Uterus (tissue), 4 donors: ENCODE measurements around the gene SEC14L3. TPM values are rescaled to one million over a fixed set of nuclear protein-coding genes. Genes with fewer than 3 reads are reported as not detected.

Source experiments
- DNase-seq, 2 donors: peaks; one replicate each; pipeline ENCODE4 v3.0.0-alpha.2; 2019 to 2020
- H3K27ac ChIP-seq, 2 donors: fragments of 200-600 bp; sonication (generic); 1 replicate in 1 of 2; 2 replicates in 1 of 2; pipeline ENCODE4 v1.5.1; 2016 to 2018
- H3K27me3 ChIP-seq, 2 donors: fragments of 200-600 bp; sonication (generic); one replicate each; pipeline ENCODE4 v1.5.1; 2018 to 2019; ENCODE audit warnings: control low read depth in 1 of 2
- H3K36me3 ChIP-seq, 2 donors: fragments of 200-600 bp; sonication (generic); one replicate each; pipeline ENCODE4 v1.5.1; 2019; ENCODE audit warnings: control low read depth in 1 of 2
- H3K4me1 ChIP-seq, 2 donors: fragments of 200-600 bp; sonication (generic); one replicate each; pipeline ENCODE4 v1.5.1; 2018 to 2019; ENCODE audit warnings: control low read depth in 1 of 2
- H3K4me3 ChIP-seq, 2 donors: fragments of 200-600 bp; sonication (generic); 1 replicate in 1 of 2; 2 replicates in 1 of 2; pipeline ENCODE4 v1.5.1; 2018 to 2019; ENCODE audit warnings: mild to moderate bottlenecking in 1 of 2
- H3K9me3 ChIP-seq, 2 donors: fragments of 200-600 bp; sonication (generic); one replicate each; pipeline ENCODE4 v1.5.1; 2019; ENCODE audit warnings: control low read depth in 1 of 2
- POLR2A ChIP-seq, 2 donors: fragments of 450-650 bp; IDR thresholded peaks; one replicate each; pipeline ENCODE4 v1.6.1; 2016; ENCODE audit warnings: antibody characterized with exemption in 2 of 2, mild to moderate bottlenecking in 1 of 2, moderate library complexity in 1 of 2
- intact Hi-C: fragments of 100-400 bp; cut with DNase I; formaldehyde crosslinking; loops from one replicate; pipeline ENCODE4 v1.15.1; 2023; ENCODE audit warnings: low total_unique reads
- total RNA-seq, 4 donors: library from RNA; depleted of rRNA in 3 of 4; stranded (reverse); fragments of >200 nt in 3 of 4; gene quantifications; one replicate each; pipeline versions ENCODE4 v1.1.0 to v1.2.4, GENCODE V29; 2014 to 2023
- TF ChIP-seq, protein P1 (sequence below), 4 experiments: fragments of 200-600 bp in 2 of 4; fragments of 450-650 bp in 2 of 4; sonication (generic) in 2 of 4; IDR thresholded peaks; one replicate each; pipeline ENCODE4 v1.5.1; 2016 to 2019; ENCODE audit warnings: antibody characterized with exemption in 4 of 4, mild to moderate bottlenecking in 2 of 4, moderate library complexity in 1 of 4
- donor health status: DM: yes; HTN: yes; CAD: no.

The SEC14L3 gene
- total RNA-seq, 4 donors from 2014 or later: not detected

DNA sequence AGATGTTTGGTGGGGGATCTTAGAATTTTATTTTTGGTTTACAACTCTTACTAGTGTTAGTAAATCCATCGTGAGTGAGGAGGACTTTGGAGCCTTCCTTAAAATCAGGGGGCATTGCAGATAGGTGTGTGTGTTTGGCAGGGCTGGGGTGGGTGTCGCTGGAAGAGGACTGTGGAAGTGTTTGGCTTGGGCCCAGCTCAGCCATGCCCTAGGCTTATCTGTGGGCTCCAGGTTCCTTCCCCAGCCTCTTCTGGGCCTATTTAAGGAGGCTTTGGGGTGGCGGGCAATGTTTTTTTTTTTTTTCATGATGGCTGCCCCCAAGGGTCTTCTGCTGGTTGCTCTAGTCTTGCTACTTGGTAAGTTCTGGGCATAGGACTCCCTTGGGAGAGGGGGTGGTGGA, 24.2 kb downstream of the SEC14L3 start:
- Histone ChIP-seq H3K4me1 (no peaks in the 10 kb centered on the region), H3K9me3 (no peaks in the 10 kb centered on the region), H3K36me3 (no peaks in the 10 kb centered on the region), H3K27ac (no peak overlapping the region), H3K4me3 (no peak overlapping the region), H3K27me3 (peaks cover 0 to 4% of the 10 kb centered on the region in 2 donors)
- DNase-seq: no peak
- TF ChIP-seq POLR2A (IDR thresholded peaks at IDR 0.05): no peak
- TF ChIP-seq, protein P1, sequence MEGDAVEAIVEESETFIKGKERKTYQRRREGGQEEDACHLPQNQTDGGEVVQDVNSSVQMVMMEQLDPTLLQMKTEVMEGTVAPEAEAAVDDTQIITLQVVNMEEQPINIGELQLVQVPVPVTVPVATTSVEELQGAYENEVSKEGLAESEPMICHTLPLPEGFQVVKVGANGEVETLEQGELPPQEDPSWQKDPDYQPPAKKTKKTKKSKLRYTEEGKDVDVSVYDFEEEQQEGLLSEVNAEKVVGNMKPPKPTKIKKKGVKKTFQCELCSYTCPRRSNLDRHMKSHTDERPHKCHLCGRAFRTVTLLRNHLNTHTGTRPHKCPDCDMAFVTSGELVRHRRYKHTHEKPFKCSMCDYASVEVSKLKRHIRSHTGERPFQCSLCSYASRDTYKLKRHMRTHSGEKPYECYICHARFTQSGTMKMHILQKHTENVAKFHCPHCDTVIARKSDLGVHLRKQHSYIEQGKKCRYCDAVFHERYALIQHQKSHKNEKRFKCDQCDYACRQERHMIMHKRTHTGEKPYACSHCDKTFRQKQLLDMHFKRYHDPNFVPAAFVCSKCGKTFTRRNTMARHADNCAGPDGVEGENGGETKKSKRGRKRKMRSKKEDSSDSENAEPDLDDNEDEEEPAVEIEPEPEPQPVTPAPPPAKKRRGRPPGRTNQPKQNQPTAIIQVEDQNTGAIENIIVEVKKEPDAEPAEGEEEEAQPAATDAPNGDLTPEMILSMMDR (IDR thresholded peaks at IDR 0.05): no peak
- intact Hi-C loops: no loop called here

DNA sequence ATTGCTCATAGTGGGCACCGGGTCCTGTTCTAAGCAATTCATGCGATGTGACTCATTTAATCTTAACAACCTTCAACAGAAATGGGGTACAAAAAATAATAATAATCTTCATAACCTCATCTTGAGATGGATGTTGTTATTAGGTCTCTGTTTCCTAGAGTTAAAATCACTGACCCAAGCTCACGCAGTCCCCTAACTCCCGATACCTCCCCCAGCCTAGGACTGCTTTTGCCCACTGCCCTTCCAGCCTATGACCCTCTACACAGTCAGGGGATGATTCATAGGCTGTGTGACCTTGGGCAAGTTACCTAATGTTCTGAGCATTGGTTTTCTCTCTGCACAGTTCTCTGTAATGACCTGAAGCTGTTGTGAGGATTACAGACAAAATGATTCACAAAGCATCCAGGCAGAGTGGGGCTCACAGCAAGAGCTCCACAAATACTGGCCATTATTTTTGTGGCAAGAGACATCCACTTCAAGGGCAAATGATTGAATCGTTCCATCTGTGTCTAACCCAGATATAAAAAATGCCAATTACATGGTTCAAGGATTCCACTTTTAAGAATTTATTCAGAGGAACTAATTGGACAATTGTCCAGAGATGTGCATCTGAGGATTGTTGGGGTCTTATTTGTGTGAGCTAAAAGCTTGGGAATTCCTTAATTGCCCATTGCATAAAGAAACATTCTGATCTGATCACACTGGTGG, 26.2 kb downstream of the SEC14L3 start:
- H3K4me3 ChIP-seq: no peak overlapping the region
- no peak for TF ChIP-seq POLR2A (IDR thresholded peaks at IDR 0.05)
- TF ChIP-seq, protein P1 (IDR thresholded peaks at IDR 0.05): no peak
- no peak for DNase-seq
- H3K4me1 ChIP-seq: no peaks in the 10 kb centered on the region
- H3K9me3 ChIP-seq: no peaks in the 10 kb centered on the region
- peaks cover 0 to 4% of the 10 kb centered on the region in 2 donors for H3K27me3 ChIP-seq
- no peaks in the 10 kb centered on the region for H3K36me3 ChIP-seq
- intact Hi-C loops: no loop called here
- no peak overlapping the region for H3K27ac ChIP-seq

DNA sequence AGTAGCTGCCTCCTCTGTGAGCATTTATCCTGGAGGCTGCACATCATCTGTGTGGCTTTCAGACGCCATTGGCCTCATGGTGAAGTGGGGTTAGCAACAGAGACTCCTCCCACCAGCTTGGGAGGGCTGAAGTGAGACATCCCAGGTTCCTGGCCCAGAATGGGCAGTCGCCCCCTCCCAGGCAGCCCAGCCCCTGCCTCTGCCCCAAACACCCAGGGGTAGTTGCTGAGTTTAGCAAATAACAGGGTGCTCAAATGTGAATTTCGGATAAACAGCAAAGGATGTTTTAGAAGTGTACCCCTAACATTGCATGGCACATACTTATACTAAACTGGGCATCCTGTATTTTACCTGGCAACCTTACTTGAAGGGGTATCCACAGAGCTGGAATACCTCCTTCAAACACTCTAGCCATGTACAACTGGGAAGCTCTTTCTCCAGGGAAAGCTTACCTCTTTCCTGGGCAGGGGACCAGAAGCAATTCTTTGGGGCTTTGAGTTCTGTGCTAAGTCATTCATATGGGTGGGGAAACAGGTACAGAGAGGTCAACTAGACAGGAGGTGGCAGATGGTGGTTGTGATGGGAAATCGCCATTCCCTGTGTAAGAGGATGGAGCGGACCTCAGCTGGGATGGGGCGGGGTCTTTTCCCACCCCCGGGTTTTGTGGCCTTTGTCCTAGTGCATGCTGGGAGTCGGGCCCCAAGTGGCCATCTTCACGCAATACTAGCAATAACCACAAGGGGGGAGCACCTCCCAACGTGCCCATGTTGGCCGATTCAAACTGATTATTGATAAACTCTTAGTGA, 27.0 kb downstream of the SEC14L3 start:
- no peaks in the 10 kb centered on the region for H3K9me3 ChIP-seq
- no peak for DNase-seq
- no peaks in the 10 kb centered on the region for H3K36me3 ChIP-seq
- H3K27ac ChIP-seq: no peak overlapping the region
- no peak overlapping the region for H3K4me3 ChIP-seq
- intact Hi-C loops: no loop called here
- no peaks in the 10 kb centered on the region for H3K4me1 ChIP-seq
- TF ChIP-seq POLR2A (IDR thresholded peaks at IDR 0.05): no peak
- TF ChIP-seq, protein P1 (IDR thresholded peaks at IDR 0.05): peak; percentile 36 to 53 (median 46)
- H3K27me3 ChIP-seq: peaks cover 0 to 4% of the 10 kb centered on the region in 2 donors

DNA sequence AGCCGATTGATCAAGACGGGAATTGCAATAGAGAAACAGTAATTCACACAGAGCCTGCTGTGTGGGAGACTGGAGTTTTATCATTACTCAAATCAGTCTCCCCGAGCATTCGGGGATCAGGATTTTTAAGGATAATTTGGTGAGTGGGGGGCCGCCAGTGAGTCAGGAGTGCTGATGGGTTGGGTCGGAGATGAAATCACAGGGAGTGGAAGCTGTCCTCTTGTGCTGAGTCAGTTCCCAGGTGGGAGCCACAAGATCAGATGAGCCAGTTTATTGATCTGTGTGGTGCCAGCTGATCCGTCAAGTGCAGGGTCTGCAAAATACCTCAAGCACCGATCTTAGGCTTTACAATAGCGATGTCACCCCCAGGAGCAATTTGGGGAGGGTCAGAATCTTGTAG, 30.7 kb downstream of the SEC14L3 start:
- H3K27me3 ChIP-seq: peaks cover 0 to under 1% of the 10 kb centered on the region in 2 donors
- DNase-seq: no peak
- H3K36me3 ChIP-seq: no peaks in the 10 kb centered on the region
- H3K9me3 ChIP-seq: no peaks in the 10 kb centered on the region
- intact Hi-C loops: no loop called here
- H3K27ac ChIP-seq: no peak overlapping the region
- no peaks in the 10 kb centered on the region for H3K4me1 ChIP-seq
- TF ChIP-seq, protein P1 (IDR thresholded peaks at IDR 0.05): no peak
- no peak for TF ChIP-seq POLR2A (IDR thresholded peaks at IDR 0.05)
- no peak overlapping the region for H3K4me3 ChIP-seq

DNA sequence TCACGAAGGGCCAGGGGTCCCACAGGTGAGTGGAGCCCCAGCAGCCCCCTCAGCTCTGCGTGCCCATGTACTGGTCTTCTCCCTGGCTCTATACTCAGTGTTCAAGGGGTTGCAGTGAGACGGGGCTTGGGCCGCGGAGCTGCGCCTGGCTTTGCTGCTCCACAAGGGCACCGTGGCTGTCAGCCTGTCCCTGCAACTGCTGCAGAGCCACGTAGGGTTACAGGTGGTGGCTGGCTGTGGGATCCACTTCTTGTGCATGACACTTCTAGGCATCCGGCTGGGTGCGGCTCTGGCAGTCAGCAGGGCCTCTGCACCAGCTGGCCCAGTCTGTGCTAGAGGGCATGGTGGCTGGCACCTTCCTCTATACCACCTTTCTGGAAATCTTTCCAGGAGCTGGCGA, 32.0 kb downstream of the SEC14L3 start:
- no peak for DNase-seq
- intact Hi-C loops: no loop called here
- no peak overlapping the region for H3K4me3 ChIP-seq
- TF ChIP-seq POLR2A (IDR thresholded peaks at IDR 0.05): no peak
- no peaks in the 10 kb centered on the region for H3K4me1 ChIP-seq
- H3K27ac ChIP-seq: no peak overlapping the region
- no peaks in the 10 kb centered on the region for H3K27me3 ChIP-seq
- no peaks in the 10 kb centered on the region for H3K36me3 ChIP-seq
- no peaks in the 10 kb centered on the region for H3K9me3 ChIP-seq
